H1 (cell line): ENCODE data around the gene NAP1L5. TPM values are rescaled to one million over a fixed set of nuclear protein-coding genes. Genes with fewer than 3 reads are reported as not detected.

Source experiments
- ATF3 ChIP-seq: IDR thresholded peaks from 2 replicates; pipeline ENCODE4 v1.6.1; 2011; ENCODE audit warnings: low read depth, mild to moderate bottlenecking, low read length; ENCODE audit not compliant: insufficient read depth
- CBX8 ChIP-seq: fragments of 300-800, 300-1000 bp; sonication (generic); IDR thresholded peaks from 2 replicates; pipeline ENCODE4 v1.7.1; 2016; ENCODE audit warnings: low read depth, low read length, borderline replicate concordance
- CTBP2 ChIP-seq: IDR thresholded peaks from 2 replicates; pipeline ENCODE4 v1.7.0; 2011; ENCODE audit warnings: borderline replicate concordance, mild to moderate bottlenecking, moderate library complexity, mixed read lengths, low read length; ENCODE audit not compliant: insufficient read depth, insufficient read length
- NANOG ChIP-seq: IDR thresholded peaks from 2 replicates; pipeline ENCODE4 v1.6.1; 2011; ENCODE audit warnings: low read length, low read depth, mild to moderate bottlenecking, inconsistent platforms; ENCODE audit not compliant: insufficient read depth, poor library complexity, severe bottlenecking
- RXRA ChIP-seq: IDR thresholded peaks from 2 replicates; pipeline ENCODE4 v1.6.1; 2011; ENCODE audit warnings: low read depth, mild to moderate bottlenecking, low read length, moderate library complexity; ENCODE audit not compliant: insufficient read depth
- SIX5 ChIP-seq: IDR thresholded peaks from 2 replicates; pipeline ENCODE4 v1.6.1; 2011; ENCODE audit warnings: mild to moderate bottlenecking, low read depth, low read length
- polyA plus RNA-seq, 7 experiments: library from polyadenylated mRNA; depleted of rRNA in 3 of 7; stranded (reverse) in 5 of 7; unstranded in 2 of 7; fragments of >200 nt in 5 of 7; fragments of 200-250 nt in 2 of 7; gene quantifications; 1 replicate in 5 of 7; 2 replicates in 1 of 7; 4 replicates in 1 of 7; pipeline versions ENCODE4 v1.2.1 to v1.2.3, GENCODE V29; 2011 to 2013; ENCODE audit warnings: missing spikeins in 2 of 7, mixed read lengths in 2 of 7
- total RNA-seq: library from RNA; stranded (reverse); fragmentation: NEBNext Ultra II Directional; extraction: Animal tissue kit (Norgen Biotek cat#: 25700); gene quantifications from 2 replicates; pipeline ENCODE4 v1.2.1, GENCODE V29; 2021

NAP1L5 gene
- total and polyA plus RNA-seq, 2 of the 8 experiments (the other 6 are each of a cell fraction or from before 2014, with no cell fraction given) = 1.3 to 2.7 TPM

GRCh38 chr4:88673886-88674285 is 23.7 kb downstream of the NAP1L5 start (continued):
- TF ChIP-seq CTBP2 = no peak
- no peak for TF ChIP-seq NANOG
- no peak for TF ChIP-seq CBX8
- no peak for TF ChIP-seq RXRA
- no peak for TF ChIP-seq SIX5
- TF ChIP-seq ATF3 = no peak
